NCI-H2227 (cell line): ENCODE data around the gene TECPR2.
"Not testable (repeated sequence)": the region's sequence is repeated elsewhere in the genome, so short reads cannot be mapped to it uniquely, and the experiment has no call there.

ENCODE experiments used
- DNase-seq: peaks from one replicate; lab custom pipeline; 2025; ENCODE audit not compliant: unreplicated experiment; lab: John Stamatoyannopoulos, UW

Gene TECPR2

GRCh38 chr14:102523569-102524450 lies 161.1 kb downstream of the TECPR2 start:
- peak; percentile 50 for DNase-seq

GRCh38 chr14:102524451-102525218 lies 161.9 kb downstream of the TECPR2 start:
- peak; percentile 98 for DNase-seq

- peak; percentile 46 for DNase-seq
Measured at GRCh38 chr14:102525219-102525928, 162.6 kb downstream of the TECPR2 start.

GRCh38 chr14:102525929-102526497 lies 163.3 kb downstream of the TECPR2 start:
- no peak for DNase-seq

- DNase-seq = no peak
Measured at GRCh38 chr14:102528431-102529170, 165.9 kb downstream of the TECPR2 start.

DNA sequence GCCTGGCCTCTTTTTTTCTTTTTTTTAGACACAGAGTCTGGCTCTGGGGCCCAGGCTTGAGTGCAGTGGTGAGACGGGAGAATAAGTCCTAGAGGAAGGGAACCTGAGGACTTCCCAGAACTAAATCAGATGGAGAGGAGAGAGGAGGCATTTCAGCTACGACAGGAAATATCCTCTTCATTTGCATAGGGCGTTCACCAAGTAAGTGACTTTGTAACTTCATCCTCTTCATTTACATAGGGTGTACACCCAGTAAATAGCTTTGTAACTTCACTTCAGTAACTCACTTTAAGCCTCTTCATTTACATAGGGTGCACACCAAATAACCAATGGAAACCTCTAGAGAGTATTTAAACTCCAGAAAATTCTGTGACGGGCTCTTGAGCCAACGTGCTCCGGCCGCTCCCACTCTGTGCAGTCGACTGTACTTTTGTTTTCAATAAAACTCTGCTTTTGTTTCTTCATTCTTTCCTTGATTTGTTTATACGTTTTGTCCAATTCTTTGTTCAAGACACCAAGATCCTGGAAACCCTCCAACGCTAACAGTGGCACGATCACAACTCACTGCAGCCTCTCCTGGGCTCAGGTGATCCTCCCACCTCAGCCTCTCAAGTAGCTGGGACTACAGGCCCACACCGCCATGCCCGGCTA lies 168.2 kb downstream of the TECPR2 start:
- DNase-seq = no peak

DNA sequence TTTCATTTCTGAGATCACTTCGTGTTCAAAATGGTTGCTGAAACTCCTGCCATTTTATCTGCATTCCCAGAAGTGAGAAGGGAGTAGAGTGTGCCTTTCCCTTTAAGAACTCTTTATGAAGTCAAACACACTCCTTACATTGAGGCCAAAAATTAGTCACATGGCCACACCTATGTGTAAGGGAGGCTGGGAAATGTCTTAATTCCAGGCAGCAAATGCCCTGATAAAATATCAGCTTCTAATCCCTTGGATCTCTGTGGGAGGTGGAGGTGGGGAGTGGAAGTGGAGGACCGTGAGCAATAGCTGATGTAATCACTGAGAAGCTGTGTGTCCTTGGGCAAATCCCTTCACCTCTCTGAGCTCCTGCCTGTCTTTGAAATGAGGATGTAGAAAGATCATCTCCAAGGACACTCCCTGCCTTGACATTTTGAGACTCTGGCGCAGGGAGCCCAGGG lies 169.5 kb downstream of the TECPR2 start:
- no peak for DNase-seq

- DNase-seq = no peak
Measured at GRCh38 chr14:102537981-102538601, 175.3 kb downstream of the TECPR2 start.

GRCh38 chr14:102538602-102539543 lies 176.1 kb downstream of the TECPR2 start:
- no peak for DNase-seq

DNA sequence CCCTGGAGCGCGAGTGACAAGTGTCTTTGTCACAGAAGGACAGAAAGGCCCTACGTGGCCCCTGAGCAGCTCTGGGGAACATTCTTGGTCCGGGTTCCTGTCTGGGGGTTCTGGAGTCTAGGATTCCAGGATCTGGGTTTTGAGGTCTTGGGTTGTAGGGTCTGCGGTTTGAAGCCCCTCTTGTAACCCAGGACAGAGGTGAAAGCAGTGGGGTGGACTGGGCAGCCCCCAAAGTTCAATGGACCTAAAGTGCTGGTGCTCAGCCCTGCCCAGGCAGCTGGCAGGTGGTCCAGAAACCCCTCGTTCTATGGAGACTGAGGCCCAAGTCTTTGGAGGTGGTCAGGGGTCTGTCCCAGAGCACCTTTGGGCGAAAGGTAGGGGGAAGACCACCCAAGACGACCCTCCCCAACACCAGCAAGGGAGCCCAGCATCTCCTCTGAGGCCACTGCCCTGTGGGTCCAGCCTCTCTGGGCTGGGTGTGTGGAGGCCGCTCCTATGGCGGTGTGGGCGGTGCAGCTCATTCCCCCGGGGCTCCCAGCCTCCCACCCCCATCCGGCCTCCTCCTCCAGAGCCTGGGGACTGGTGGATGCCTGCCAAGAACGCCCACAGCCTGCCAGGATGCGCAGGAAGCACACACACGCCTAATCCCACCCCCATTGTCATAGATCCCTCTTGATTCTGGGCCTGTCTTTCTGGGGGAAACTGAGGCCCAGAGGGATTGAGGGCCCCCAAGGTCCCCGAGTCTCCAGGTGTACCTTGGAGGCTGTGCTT lies 177.0 kb downstream of the TECPR2 start:
- no peak for DNase-seq

GRCh38 chr14:102540315-102541028 lies 177.7 kb downstream of the TECPR2 start:
- no peak for DNase-seq

DNA sequence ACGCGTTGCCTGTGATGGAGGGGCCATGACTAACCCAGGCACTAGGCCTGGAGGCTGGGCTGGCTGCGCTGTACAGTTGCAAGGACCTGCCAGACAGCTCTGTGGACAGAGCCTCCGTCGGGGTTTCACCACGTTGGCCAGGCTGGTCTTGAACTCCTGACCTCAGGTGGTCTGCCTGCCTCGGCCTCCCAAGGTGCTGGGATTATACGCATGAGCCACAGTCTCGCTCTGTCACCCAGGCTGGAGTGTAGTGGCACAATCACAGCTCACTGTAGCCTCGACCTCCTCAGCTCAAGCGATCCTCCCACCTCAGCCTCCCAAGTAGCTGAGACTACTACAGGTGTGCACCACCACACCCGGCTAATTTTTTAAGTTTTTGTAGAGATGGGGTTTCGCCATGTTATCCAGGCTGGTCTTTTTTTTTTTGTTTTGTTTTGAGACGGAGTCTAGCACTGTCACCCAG lies 178.3 kb downstream of the TECPR2 start:
- not testable (repeated sequence) for DNase-seq

DNA sequence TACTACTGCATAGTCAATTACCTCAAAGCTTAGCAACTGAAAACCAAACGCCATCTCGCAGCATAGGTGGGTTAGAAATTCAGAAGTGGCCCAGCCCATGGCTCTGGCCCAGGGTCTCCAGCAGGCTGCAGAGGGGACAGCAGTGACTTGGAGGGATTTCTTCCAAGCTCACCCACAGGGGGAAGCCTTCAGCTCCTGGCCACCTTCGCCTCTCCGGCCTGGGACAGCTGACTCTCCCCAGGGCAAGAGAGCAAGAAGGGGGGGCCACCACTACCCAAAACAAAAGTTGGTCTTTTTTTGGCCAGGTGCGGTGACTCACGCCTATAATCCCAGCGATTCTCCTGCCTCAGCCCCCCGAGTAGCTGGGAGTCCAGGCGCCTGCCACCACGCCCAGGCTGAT lies 179.0 kb downstream of the TECPR2 start:
- no peak for DNase-seq

GRCh38 chr14:102544046-102544746 lies 181.5 kb downstream of the TECPR2 start:
- no peak for DNase-seq

GRCh38 chr14:102544747-102545460 lies 182.2 kb downstream of the TECPR2 start:
- DNase-seq = no peak
